DND-41 (cell line): ENCODE results near the gene PLSCR3.

Experiments
- EZH2 ChIP-seq: IDR thresholded peaks from 3 replicates; pipeline ENCODE4 v1.6.1; 2012; ENCODE audit warnings: borderline replicate concordance, low read depth, mild to moderate bottlenecking, moderate library complexity, low read length, inconsistent platforms; ENCODE audit not compliant: severe bottlenecking
- TF ChIP-seq, protein P1 (sequence below): IDR thresholded peaks from 2 replicates; pipeline ENCODE4 v1.5.1; 2012; ENCODE audit warnings: borderline replicate concordance, low read length, moderate library complexity, mild to moderate bottlenecking; ENCODE audit not compliant: poor library complexity, severe bottlenecking; ENCODE audit errors: extremely low read depth

DNA sequence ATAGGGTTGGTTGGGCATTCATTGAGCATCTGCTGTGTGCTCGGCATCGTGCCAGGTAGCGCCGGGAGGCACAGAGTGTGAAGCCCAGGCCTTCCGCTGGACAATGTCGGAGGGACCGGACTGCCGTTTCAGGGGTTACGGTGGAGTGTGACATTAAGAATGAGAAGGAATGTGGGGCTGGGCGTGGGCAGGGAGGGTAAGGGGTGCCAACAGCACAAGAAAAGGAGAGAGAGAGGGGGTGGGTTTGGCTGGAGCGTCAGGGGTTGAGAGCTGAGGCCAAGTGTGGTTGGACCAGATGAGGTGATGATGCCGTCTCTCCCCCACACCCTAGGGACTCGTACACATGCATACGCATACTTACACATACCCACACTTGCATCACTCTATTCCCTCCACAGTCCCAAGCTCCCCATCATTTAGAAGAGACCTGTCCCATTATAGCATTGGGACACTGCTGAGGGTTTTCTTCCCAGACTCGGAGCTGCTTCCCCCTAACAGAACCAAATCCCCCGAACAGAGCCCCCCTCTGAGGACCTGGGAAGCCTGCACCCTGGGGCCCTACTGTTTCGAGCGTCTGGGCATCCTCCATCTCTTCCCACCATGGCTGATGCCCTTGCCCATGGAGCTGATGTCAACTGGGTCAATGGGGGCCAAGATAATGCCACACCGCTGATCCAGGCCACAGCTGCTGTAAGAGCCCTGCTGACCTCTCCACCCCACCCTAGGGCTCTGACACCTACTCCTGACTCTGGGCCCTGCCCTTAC is 45.7 kb downstream of the PLSCR3 start:
- TF ChIP-seq, protein P1, sequence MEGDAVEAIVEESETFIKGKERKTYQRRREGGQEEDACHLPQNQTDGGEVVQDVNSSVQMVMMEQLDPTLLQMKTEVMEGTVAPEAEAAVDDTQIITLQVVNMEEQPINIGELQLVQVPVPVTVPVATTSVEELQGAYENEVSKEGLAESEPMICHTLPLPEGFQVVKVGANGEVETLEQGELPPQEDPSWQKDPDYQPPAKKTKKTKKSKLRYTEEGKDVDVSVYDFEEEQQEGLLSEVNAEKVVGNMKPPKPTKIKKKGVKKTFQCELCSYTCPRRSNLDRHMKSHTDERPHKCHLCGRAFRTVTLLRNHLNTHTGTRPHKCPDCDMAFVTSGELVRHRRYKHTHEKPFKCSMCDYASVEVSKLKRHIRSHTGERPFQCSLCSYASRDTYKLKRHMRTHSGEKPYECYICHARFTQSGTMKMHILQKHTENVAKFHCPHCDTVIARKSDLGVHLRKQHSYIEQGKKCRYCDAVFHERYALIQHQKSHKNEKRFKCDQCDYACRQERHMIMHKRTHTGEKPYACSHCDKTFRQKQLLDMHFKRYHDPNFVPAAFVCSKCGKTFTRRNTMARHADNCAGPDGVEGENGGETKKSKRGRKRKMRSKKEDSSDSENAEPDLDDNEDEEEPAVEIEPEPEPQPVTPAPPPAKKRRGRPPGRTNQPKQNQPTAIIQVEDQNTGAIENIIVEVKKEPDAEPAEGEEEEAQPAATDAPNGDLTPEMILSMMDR: no peak
- no peak for TF ChIP-seq EZH2
